Daoy (cell line): ENCODE measurements around the gene TBC1D14. TPM values are rescaled to one million over a fixed set of nuclear protein-coding genes. Genes with fewer than 3 reads are reported as not detected.
A peak's percentile ranks its signal among the peaks of the same experiment; 100 is the strongest.

ENCODE experiments used
- DNase-seq: peaks from one replicate; pipeline ENCODE4 v3.0.0-alpha.2; 2015; ENCODE audit warnings: low read depth
- total RNA-seq: library from RNA; depleted of rRNA; stranded (reverse); fragments of >200 nt; shearing (Covaris generic); gene quantifications from 2 replicates; pipeline ENCODE4 v1.2.3, GENCODE V29; 2014

The TBC1D14 gene
- total RNA-seq, 1 experiment from 2014 or later: 37.0 TPM

DNA sequence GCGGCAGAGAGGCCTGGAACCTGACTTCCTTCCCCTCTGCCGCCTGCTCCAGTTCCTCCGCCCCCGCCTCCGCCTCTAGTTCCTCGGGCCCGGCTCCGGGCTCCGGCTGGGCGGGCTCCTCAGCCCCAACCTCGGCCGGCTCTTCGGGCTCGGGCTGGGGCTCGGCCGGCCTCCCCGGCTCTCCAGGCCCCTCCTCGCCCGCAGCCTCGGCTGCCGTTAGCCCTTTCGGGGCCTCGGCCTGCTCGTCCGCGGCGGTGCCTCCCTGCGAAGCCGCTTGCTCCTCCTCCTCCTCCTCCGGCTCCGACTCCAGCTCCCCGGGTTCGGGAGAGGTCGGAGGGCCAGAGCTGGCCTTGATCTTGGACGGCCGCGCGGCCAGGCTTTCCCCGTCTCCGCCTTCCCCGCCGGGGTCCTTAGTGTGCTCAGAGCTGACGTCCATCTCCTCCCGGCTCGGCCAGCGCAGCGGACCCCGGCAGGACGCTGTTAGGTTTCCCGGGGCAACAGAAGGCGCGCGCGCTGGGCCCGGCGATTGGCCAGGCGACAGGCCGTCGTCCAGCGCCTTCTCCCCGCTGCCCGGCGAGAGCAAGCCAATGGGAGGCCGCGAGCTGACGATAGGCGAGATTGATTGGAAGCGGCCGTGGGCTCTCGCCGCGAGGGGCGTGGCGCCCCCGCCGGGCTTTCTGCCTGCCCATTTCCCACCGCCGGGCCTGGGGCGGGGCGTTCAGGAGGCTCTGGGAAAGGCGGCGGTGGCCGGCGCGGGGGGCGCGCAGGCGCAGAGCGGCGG, 133.1 kb downstream of the TBC1D14 start:
- DNase-seq: peak; percentile 99

DNA sequence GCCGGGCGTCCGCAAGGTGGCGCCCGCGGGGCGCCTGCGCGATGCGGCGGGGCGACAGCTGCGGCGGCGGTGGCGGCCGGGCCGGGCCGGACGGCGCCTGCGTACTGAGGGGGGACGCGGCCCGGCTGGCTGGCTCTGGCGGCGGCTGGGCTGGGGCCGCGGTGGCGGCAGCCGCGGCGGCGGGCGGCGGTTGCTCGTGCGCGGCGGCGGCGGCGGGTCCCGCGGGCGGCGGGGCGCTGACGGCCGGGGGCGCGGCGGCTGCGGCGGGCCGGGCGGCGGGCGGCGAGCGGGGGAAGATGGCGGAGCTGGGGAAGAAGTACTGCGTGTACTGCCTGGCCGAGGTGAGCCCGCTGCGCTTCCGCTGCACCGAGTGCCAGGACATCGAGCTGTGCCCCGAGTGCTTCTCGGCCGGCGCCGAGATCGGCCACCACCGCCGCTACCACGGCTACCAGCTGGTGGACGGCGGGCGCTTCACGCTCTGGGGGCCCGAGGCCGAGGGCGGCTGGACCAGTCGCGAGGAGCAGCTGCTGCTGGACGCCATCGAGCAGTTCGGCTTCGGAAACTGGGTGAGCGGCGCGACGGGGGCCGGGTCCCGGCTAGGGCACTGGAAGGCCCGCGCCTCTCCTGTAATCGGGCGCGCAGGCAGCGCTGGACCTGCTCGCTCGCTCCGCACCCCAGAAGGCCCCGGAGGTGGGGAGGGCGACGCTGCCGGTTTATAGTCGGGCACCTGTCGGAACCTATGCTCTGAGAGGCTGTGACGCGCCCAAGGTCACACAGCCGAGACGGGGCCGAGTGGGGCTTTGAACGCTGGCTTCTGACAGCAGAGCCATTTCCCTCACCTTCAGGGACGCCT, 133.9 kb downstream of the TBC1D14 start, which contains the start of gene TADA2B:
TSS of gene TADA2B (plus strand) at position 89 of the 853 bp plus-strand sequence. CDS start at position 297, 208 bp downstream.
- DNase-seq: peak; percentile 65

- no peak for DNase-seq
These were observed 134.7 kb downstream of the TBC1D14 start for GRCh38 chr4:7044137-7044930.

- DNase-seq: no peak
These were observed 135.9 kb downstream of the TBC1D14 start for GRCh38 chr4:7045553-7045952.

DNA sequence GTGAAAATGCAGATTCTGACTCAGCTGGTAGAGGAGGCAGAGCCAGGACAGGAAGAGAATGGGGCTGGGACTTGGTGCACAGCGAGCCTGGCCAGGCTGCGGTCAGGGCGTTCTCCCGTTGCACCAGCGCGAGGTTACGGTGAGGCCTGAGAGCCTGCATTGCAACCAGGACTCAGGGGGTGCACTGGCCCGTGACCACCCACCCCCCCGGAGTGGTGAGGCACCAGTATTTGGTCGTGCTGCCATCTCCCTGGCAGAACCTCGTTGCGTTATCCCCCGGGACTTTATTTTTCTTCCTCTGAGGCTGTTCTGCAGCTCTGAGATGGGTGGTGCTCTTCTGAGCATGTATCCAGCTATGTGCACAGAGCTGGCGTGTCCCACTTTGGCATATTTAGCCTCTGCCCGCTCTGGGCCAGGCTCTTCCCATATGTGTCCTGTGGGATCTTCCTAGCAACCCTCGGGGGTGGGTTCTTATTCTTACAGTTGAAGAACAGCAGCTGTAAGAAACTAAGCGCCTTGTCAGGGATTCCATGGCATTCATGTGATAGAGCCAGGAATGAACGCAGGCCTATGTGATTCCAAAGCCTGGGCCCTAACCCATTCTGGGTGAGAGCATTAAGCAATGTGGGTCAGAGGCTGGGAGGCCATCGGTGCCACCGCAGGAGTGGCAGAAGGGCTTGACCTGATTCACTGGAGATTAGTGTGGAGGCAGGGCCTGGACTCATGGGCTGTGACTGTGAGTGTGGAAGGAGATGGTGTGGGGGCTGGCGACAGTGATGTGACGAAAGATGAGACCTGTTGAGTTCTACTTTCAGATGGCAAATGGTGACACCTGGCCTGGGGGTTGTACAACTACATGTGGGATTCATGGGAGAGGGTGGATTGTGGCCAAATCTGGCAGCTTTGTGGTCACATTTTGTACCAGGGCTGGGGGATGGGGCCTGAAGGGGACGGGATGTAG, 136.6 kb downstream of the TBC1D14 start:
- DNase-seq: no peak

- no peak for DNase-seq
These were observed 137.3 kb downstream of the TBC1D14 start for GRCh38 chr4:7046971-7047370.

GRCh38 chr4:7048642-7049041, 139.0 kb downstream of the TBC1D14 start:
- no peak for DNase-seq

GRCh38 chr4:7049295-7049694, 139.7 kb downstream of the TBC1D14 start:
- no peak for DNase-seq

DNA sequence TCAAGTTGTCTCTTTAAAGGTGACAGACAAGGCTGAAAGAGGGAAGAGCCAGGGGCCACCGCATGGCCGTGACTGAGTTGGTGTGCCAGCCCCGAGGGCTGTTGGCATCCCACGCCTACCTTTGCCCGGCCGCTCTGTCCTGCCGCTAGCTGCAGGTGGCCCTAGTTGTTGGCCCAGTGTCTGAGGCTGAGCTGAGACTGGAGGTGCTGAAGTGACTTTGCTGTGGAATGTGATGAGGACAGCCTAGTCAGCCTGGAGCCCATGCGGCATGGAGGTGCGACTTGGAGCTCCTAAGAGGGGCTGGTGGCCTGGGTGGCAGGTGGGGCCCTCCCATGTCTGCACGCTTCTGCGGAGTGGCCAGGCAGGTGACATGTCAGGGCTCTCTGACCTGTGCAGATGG, 140.1 kb downstream of the TBC1D14 start:
- no peak for DNase-seq

DNA sequence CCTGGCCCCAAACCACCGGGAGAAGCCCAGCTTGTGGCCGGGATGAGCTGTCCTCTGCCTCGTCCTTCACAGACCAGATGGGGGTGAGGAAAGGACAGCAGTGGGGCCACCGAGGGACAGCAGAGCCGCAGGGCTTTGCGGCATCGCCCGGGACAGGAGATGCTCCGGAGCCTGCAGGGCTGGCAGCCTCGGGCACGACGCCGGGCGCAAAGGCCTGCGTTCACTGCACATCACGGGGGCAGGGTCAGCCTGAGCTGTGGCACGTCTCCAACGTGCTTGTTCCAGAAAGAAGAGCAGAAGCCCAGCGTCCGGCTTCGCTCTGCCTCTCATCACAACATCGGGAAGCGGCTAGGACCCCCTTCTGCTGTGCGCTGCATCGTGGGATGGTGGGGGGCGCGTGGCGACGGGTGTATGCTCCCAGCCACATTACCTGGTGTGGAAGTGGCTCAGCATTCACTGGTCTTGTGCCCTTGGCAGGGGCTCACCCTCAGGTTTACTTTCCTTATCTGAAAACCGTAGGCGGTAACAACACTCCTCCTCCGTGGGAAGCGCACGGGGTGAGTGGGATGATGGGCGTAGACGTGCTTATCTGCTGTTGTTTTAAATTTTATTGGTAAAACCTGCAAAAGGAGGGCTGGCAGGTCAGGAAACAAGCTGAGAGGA, 141.0 kb downstream of the TBC1D14 start:
- no peak for DNase-seq

DNA sequence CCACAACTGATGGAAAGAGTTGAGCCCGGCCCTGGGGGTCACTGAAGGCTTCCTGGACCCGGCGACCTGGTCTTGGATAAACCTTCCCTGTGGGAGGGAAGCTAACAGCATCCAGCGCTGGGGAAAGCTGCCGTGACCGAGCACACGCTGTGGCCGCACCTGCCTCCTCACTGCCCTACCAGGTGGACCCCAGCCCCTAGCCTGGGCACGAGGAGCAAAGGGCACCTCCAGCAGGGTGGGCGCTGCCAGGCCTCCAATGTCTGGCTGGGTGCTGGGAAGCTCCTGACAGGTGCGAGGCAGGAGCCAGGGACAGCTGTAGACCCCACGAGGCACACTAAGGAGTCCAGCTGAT, 141.5 kb downstream of the TBC1D14 start:
- no peak for DNase-seq

- no peak for DNase-seq
These were observed 142.3 kb downstream of the TBC1D14 start for GRCh38 chr4:7051905-7052304.

DNA sequence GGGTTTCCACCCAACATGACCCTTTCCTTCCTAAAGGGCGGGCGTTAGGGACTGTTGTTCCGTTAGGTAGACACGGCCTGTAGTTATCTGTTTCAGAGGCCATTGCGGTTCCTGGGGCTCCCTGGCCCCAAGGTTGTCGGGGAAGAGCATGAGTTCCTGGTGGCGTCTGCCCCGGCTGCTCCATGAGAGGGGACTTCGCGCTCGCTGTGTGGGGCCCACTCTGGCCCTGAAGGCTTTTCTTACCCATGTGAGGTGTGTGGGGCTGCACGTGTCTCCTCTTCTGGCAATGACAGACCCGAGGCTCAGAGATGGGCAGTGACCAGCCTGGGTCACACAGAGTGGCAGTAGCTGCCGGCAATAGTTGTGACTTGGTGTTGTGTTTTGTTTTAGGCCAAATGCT, 142.7 kb downstream of the TBC1D14 start:
- DNase-seq: no peak

- DNase-seq: no peak
These were observed 143.5 kb downstream of the TBC1D14 start for GRCh38 chr4:7052923-7053715.

DNA sequence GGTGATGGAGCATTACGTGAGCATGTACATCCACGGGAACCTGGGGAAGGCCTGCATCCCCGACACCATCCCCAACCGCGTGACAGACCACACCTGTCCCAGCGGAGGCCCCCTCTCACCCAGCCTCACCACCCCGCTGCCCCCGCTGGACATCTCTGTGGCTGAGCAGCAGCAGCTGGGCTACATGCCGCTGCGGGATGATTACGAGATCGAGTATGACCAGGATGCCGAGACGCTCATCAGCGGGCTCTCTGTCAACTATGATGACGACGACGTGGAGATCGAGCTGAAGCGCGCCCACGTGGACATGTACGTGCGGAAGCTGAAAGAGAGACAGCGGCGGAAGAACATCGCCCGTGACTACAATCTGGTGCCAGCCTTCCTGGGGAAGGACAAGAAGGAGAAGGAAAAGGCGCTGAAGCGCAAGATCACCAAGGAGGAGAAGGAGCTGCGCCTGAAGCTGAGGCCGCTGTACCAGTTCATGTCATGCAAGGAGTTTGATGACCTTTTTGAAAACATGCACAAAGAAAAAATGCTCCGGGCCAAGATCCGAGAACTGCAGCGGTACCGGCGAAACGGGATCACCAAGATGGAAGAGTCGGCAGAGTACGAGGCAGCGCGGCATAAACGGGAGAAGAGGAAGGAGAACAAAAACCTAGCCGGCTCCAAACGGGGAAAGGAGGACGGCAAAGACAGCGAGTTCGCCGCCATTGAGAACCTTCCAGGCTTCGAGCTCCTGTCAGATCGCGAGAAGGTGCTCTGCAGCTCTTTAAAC, 144.7 kb downstream of the TBC1D14 start:
- no peak for DNase-seq

DNA sequence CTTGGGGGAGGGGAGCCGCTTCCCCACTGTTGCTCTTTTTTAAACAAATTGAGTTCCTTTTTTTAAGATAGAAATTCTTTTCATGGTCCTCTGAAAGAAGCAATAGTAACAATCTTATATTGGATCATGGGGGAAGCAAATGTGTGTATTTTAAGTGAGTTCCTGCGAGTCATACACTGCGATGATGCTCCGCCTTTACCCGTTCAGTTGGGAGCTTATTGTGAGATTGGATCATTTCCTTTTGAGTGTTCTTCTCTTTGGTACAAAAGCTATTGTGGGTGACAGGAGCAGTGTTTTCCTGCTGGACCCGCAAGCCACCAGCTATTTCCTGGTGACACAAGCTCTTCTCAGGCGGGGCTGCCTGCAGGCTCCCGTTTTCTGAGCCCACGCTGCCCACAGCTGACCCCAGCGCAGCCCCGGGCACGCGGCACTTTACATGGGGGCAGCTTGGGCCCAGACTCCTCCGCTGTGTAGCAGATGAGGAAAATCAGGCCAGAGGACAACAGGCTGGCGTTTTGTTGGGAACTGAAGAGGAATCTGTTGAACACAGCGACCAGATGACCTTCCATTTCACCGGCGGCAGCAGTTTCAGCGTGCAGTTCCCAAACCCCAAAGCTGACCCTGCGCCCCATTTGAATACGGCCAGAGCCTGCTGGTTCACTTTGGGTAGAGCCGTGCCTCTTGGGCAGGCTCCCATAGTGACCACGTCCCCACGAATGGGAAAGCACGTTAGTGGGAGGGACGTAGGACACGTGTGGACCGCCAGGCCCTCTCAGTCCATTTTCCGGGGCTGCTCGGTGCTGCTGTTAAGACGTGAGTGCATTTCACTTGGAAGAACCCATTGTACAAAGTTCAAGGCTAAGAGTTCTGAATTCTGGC, 145.7 kb downstream of the TBC1D14 start:
- DNase-seq: no peak

DNA sequence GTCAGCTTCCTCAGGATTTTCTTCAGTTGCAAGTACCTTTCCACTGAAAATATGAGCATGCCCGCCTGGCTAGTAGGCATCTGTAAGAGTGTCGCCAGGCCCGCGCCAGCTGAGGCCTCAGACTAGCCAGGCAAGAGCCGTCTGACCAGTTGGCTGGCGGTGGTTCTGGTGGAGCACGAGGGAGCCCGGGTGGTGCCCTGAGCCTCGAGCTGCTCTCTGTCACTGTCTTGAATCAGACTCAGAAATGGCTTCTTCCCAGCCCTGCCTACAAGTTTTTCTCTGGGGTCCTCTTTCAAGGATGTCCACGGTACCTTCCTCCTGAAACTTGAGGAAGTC, 146.3 kb downstream of the TBC1D14 start:
- DNase-seq: no peak

GRCh38 chr4:7058792-7059191, 149.2 kb downstream of the TBC1D14 start:
- no peak for DNase-seq
